HG03432 (cell line): ENCODE results near the gene AGT.

Source experiments
- ATAC-seq: cut with Tn5 transposase; IDR thresholded peaks from one replicate; pipeline ENCODE4 v1.9.1; 2021; ENCODE audit warnings: mild to moderate bottlenecking, moderate library complexity; ENCODE audit not compliant: unreplicated experiment

AGT gene

DNA sequence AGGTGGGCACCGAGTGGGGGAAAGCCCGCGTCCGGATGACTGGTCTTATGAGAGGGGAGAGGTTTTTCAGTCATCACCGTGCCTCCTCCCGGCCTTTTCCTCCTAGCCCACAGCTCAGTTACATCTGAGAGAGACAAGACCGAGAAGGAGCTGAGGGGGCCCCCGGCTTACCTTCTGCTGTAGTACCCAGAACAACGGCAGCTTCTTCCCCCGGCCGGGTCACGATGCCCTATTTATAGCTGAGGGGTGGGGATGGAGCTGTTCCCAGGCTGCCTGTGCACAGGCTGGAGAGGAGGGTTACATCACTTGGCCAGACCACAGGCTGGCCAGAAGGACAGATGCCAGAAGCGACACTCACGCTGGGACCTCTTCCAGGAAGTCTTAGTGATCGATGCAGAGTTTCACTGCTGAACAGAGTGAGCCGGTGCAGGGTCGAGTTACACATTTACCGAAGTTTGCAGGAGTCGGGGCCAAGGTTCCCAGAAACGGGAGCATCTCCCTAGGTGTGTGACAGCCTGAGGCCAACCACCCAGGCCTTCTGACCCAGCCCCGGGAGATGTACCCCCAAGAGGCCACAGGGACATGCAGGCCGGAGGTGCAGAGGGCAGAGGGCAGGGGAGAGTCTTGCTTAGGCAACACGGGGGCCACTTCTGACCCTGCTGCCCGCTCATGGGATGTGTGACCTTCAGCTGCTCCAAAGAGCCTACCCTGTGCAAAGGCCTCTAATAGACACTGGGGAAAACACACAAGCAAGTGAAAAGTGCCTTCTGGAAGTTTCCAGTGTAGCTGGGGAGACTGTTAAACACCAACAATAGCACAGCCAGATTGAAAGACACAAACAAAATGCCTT is at the start of gene AGT:
TSS of gene AGT (minus strand) at position 208 of the 850 bp plus-strand sequence. CDS start 3,299 bp downstream, outside the sequence.
- ATAC-seq = no peak

DNA sequence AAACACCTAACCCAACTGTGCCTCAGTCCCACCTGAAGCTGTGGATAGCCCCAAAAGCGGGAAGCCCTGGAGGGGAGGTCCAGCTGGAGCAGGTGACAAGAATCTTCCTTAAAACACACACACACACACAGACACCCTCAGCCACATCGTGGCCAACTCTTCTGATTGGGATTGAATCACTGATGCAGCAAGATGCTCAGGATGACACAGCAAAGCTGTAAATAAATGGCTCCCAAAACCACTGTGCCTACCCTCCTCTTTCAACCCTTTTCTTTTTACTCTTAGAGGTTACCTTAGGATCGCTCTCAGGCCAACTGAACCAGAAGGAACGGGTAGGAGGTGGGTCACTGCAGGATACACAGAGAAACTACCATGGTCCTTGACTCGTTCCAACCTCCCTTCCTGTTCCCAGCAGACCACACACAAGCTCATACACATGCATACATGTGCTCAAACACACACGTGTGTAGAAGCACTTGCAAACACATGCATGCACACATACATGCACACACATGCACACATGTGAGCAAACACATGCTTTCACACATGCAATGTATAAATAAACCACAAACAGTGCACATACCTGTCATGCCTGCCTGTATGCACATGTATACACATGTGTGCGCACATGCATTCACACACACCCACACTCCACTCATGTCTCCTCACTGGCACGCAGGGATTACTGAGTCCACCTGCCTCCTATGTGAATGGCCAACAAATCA is 47.7 kb upstream of the AGT start:
- no peak for ATAC-seq

DNA sequence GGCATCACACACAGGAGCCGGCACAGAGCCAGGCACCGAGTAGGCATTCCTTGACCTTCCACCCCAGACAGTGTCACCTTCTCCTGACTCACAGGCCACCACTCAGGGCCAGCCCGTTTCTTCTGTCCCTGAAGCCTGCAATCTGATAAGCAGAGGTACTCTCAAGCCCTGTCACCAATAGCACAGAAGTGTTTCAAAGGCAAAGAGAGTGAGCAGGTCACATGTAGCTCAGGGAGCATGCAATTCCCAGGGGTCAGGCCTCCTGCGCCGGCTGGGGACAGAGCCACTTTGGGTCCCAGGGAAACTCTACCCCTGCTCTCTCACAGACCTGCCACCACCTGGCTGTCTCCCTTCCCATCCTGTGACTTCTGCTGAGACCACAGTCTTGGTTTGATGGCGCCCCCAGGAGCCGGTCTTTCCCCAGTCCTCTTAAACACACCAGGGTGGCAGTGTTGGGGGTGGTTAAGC is 46.5 kb upstream of the AGT start:
- ATAC-seq = no peak

DNA sequence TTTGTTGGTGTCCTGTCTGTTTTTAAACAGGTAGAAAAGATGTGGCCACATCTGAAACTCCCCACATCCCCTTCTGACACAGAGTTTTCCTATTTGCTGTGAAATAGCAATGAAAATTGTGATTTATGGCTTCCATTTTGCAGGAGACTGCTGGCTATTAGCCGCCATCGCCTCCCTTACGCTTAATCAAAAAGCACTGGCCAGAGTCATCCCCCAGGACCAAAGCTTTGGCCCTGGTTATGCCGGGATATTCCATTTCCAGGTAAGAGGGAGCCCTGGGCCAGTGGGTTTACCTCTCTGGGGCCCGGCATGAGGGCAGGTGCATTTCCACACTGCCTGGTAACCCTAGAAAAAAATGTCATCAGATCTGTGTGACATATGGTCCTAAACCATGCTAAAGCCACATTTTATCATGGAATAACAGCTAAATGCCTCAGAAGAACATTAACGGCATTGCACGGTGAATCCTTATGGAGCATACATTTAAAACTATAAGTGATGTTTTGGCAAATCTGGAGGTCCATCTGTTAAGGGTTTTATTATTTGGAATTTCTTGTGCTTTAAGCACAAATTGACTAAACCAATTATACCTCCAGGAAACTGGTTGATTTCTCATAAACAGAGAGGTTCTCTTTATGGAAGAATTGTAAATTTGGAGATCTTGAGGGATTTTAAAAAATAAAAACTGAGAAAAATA is 45.6 kb upstream of the AGT start:
- no peak for ATAC-seq

DNA sequence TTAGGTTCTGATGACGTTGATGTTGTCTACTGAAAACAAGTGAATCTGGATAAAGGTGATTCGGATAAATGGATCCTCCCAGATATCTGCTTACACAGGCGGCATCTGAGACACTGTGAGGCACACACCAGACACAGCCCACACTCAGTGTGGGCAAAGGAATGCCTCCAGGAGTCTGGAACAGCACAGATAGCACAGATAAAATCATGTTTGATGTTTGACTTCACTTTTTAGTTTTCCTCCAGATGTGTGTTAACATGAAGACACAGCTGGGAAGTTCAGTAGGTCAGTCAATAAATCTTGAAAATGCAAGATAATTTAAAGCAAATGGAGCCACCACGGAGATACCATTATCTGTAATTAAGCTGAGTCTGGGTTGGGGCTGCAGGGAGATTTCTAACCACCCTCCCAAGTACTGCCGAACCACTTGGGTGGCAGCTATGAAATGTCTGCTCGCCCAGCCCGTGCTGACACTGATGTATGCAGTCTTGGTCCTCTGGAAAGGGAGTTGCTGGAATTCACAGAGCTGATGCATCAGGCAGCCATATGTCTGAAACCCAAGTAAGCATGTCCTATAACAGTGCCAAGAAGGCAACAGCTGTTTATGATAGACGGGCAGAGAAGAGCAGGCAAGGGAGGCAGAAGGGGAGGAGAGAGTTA is 44.9 kb upstream of the AGT start:
- no peak for ATAC-seq

DNA sequence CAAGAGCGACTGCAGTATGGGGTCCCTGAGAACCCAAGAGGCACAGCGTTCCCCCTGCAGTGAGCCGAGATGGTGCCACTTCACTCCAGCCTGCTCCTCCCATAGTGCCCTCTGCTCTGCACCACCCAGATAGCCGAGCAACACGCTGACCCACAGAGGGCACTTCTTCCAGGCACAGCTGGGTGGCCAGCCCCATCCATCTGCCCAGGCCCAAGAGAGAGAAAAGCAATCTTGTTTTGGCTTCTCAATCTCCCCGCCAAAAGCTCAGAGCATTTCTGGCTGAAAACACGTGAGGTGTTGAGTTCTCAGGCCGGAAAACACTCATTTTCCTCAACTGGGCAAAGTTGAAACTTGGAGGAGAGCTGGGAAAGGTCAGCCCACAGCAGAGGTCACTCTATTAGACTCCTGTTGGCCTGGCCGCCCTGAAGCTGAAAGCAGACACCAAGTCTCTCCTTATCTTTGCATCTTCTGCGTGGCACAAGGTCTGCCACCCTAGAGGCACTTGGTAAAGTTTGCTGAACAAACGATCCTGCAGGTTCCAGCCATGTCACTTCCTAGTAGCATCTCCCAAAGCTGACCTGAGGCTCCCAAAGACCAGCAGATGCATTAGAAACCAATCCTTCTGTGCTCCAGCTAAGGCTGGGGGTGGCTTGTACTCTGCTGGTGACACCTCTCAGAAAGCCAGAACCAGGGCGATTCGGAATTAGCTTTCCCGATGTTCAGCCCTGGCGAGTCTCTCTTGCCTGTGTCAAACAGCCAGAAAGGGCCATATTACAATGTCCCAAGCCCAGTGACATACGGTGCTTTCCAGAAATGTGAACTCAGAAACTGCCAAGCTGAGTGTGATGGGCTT is 44.2 kb upstream of the AGT start:
- ATAC-seq = no peak

DNA sequence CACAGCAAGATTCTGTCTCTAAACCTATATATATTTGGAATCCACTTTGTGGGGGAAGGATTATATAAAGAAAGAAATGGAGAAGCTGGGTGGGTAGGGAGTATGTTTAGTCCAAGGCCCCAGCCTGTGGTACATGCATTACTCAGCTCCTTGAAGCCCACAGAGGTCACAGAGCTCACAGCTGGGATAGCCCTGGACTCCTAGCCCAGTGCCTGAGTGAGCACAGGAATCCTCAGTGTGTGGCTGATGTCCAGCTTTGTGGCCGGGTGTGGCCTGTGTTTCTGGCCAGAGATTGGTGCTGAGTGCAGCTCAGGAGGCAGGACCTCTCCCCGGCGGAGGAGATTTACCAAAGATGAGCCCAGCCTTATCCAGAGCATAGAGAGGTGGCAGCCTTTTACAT is 40.9 kb upstream of the AGT start:
- ATAC-seq = no peak

DNA sequence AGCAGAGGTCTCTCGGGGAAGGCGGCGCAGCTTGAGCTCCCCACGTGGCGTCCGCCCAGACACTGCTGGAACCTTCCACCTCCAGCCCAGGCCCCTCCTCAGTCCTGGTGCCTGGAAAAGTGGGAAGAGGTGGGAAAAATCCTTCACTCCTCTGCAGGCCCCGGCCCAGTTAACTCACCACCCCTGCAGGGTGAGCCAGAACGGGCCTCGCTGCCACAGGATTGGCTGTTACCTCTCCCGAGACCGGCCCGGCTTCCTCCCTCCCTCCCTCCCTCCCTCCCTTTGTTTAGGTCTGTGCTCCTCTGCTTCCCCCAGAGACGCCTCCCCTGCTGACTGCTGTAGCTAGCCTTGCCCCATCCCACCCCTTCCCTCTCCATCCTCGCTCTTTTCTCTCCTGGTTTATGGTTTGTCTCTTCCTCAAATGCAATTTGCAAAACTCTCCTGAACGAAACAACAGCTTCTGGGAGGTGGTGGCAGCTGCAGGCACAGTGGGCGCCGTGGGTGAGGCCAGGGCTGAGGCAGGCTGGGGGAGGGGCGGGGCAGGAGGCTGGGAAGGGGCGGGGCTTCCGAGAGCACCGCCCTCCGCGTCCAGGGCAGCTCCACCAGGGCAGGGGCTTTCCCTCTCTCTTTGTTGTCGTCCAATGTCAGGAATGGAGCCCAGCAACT is 39.8 kb upstream of the AGT start:
- ATAC-seq = peak; percentile 63

DNA sequence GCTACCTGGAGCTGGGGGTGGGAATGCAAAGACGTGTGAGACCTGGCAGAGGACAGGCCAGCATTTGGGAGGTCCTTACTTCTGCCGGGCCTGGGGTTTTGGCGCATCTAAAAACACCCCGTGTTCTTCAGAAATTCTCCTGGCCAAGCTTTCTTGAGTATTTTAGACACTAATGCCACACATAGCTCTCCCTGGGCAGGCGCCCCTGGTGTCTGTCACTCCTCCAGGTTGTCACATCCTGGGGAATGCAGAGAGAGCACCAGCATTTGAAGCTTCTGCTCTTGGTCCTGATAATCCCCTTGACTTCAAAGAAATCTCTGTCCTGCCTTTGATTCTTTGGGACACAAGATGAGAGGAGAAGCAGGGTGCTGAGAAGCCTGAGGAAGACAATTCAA is 39.3 kb upstream of the AGT start:
- ATAC-seq = no peak

DNA sequence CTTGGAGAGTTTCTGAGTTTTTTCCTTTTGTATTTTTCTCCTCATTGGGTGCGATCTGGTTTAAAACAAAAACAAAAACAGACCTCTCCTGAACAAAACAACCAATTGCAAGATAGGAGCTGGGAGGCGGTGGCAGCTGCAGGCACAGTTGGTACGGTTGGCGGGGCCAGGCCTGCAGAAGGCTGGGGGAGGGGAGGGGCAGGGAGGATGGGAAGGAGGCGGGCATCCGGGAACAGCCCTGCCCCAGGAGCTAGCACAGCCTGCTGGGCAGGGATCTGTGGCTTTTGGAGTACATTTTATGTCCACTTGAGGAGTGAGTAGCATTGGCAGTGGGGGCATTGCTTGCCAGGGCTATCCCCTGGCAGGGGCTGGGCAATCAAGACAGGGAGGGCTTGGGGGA is 38.5 kb upstream of the AGT start:
- ATAC-seq = no peak

DNA sequence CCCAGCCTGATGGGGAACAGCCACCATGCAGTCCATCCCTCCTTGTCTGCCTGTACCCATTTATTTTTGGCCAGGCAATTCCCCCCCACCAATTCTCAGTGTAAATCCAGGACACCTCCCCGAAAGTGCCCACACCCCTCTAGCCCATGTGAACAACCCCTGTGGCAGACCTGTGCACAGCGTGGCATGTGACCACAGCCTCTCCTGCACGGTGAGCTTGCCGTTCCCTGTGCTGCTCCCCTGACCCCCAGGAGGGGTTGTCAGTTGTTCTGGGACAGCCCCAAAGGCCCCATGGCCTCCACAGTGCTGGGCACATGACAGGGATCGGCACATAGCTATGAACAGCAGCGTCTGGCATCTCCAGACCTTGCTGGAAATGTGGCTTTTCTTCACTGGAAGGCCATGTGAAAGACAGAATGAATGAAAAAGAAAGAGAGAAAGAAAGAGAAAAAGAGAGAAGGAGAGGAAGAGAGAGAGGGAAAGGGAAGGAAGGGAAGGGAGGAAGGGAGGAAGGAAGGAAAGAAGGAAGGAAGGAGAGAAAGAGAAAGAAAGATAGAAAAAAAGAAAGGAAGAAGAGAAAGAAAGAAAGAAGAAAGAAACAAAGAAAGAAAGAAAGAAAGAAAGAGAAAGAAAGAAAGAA is 37.2 kb upstream of the AGT start:
- ATAC-seq = no peak

DNA sequence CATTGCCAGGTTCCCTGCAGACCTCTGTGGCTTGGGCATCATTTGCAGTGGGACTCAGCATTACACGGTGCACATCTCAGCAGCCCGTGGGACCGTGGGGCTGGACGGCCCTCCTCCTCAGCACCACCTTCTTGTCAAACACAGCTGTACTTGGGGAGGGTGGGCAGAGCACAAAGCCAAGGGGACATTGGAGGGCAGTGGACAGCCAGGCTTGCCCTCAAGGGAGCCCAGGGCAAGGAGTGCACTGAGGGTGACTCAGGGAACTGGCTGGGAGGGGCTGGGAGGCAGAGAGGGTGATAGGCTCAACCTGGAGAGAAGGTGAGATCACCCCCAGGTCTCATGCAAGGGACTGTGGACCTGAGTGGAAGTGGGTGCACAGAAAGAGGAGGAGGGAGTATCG is 36.7 kb upstream of the AGT start:
- no peak for ATAC-seq

DNA sequence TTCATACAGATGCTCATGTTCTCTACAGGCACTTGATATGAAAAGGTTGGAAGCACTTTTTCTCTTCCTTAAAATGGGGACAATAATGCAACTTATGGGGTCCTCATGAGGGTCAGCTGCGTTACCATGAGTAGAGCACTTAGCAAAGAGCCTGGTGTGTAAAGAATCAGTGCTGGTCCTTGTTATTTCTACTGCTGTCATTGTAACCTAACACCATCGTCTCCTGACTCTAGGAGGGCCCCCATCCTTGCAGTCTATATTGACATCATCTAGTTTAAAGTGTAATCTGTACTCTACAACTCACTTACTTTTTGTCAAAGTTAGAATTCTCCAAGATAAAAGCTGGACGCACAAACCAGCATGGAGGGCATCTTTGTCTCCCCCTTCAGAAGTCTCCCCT is 35.7 kb upstream of the AGT start:
- no peak for ATAC-seq

DNA sequence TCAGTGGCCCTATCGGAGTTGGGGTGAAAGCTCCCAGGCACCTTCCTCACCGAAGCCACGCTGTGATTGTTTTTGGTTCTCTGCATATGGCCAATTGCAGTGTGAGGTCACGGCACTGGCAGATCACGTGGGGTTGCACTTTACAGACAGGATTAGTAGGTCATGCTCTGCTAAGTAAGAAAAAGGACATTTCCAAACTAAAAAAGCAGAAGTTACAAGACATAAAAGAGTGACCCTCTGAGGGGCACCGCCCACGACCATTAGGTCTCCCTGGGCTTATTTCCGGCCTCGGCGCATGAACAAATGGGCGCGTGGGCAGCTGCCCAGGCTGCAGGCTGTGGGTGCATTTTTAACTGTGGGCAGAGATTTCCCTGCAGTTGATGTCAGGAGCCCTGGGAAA is 35.2 kb upstream of the AGT start:
- ATAC-seq = no peak

DNA sequence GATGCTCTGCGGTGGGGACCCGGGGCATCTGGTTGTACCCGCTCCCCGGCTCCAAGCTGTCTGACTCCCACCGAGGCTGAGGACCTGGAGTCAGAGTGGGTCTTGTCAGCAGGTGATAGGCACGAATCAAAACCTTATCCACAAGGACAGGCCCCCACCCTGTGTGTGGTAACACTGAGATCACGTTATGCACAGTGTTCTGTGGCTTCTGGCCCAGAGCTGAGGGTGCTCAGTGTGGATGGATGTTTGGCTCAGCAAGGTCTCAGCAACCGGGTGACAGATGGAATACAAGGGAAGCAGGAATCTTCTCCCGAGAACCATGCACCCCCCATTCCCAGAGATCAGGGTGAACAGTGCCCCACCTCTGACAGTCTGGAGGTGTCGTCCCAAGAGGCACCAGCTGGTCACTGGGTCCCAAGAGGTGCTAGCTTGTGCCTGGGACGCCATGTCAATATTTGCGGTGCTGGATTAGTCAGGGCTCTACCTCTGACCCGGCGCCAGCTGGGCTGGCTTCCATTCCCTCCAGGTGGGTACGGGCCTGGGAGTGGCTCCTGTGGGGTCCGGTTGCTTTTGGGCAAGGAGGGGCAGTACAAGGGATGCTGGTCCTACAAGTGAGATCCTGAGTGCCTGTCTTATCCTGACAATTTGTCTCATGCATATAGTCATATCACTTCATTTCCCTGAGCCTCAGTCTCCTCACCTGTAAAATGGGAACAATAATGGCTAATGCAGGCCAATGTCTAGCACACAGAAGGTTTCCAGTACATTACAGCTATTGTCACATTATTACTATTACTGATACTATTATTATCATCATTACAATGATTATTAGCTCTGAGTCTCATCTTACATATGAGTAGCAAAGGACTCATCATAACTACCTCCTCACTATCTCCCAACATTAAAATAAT is 34.2 kb upstream of the AGT start:
- ATAC-seq = no peak

DNA sequence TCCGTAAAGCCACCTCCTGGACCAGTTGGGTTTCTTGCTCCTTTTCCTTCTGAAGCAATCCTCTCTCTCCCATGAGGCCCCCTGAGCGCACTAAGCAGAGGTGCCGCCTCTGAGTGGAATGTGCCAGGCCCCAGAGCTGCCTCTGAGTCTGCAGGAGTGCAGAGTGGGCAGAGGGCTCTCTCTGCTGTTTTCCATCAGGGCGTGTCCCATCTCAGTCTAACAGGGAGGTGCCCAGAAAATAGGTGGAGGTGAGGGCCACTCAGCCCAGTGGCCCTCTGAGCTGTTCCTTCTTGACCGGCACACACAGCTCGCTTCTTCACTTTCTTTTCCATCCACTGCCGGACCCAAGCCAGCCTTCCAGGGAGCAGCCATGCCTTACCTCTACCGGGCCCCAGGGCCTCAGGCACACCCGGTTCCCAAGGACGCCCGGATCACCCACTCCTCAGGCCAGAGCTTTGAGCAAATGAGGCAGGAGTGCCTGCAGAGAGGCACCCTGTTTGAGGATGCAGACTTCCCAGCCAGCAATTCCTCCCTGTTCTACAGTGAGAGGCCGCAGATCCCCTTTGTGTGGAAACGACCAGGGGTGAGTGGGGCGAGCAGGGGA is 33.3 kb upstream of the AGT start, which contains the start of gene CAPN9:
TSS of gene CAPN9 (plus strand) at position 262 of the 604 bp plus-strand sequence. CDS start at position 371, 109 bp downstream.
- ATAC-seq = no peak

DNA sequence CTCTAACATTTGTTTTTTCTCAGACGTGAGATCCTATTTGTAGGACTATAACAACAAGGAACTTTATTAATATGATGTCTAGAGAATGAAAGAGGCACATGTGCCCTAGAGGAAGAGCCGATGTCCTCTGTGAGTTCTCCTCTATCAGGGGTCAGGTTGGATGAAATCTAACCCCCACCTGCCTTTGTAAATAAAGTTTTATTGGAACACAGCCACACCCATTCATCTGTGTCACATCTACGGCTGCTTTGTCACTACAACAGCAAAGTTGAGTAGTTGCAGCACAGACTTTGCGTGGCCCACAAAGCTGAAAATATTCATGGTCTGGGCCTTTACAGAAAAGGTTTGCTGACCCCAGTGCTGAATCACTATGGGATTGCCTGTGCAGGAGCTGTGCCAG is 32.7 kb upstream of the AGT start:
- no peak for ATAC-seq

DNA sequence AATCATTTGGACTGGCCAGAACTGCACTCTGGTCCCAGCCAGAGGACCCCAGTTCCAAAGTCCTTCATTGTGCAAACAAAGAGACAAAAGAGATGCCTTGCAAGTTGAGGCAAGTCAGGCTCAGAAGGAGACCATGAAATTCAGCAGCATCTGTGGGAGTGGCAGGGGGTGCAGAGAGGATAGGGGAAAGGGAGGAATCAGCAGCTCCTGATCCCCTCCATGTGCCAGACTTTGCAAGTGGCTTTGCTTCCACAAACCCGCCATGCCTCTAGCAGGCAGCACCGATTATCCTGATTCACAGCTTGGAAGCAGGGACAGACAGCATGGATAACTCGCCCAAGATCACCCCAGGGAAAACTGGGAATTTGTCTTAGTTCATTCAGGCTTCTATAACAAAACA is 31.1 kb upstream of the AGT start:
- ATAC-seq = no peak
